NCI-H187 (cell line): Measurements from ENCODE around the gene DIO2.

Source experiments
- DNase-seq, 2 experiments: peaks; one replicate each; lab custom pipeline; 2025; lab: John Stamatoyannopoulos, UW

The DIO2 gene

DNA sequence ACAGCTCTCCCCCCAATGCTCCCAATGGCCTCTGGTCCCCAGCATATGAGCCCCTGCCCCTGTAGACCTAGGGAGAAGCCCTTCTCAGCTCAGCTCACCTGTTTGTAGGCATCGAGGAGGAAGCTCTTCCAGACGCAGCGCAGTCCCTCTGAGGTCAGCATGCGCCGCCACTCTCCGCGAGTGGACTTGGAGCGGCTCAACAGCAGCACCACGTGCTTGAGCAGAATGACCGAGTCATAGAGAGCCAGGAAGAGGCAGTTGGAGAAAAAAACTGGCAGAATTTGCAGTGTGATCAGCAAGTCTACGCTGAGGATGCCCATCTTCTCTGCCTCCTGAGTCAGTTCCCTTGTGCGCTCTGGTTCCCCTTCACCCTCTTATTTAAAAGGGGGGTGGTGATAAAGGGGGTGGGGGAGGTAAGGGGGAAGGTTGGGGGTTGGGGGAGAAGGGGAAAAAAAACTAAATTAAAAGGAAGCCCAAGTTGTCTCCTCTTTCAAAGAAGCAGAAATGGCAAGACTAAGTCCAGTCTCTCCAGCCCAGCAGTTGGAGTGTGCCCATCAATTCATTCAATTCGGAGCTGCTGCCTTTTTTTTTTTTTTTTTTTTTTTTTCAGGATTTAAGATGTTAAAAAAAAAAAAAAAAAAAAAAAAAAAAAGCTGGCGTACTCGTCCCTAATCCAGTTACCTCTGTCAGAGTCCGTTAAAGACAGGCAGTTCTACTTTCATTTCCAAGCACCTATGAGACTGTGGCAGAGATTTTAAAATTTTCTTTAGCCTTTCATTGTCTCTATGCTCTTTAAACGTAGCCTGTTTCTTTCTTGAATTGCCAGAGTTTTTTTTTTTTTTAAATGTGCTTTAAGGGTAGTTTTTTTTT, at the start of gene DIO2:
Gene DIO2, minus strand, starts transcription at position 352 of the 870 bp plus-strand sequence. Its CDS starts 32 bp downstream, at position 320.
- DNase-seq: no peak

DNA sequence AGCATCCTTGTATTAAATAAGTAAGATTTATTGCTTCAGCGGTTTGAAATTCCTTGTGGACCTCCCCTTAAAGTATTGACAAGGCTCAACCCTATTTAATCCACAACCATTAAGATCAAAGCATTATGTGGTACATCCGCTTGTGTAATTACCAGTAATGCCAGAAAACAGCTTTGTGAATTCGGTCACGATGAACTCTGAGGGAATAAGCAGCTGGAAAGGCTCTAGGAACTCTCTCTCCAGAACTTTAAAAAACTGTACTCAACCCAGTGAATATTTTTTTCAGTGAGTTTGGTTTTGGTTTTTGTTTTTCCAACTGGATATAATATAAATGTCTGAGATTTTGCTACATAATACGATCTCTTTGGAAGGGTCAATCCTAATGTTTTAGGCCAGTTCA, 49.3 kb upstream of the DIO2 start:
- no peak for DNase-seq

DNA sequence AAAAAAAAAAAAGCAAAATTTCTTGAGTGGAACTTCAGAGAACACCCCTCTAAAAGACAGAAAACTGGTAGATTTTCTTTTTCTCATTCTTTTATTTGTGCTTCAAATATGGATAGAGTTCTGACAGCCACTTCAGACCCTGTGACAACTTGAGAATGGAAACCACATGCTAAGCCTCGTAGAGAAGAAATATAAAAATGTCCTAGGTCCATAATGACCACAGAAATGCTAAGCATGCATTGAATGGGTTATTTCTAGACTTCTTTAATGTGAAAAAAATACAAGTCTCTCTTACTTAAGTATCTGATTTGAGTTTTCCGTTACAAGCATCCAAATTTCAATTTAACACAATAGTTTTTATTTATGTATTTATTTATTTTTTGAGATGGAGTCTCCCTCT, 28.3 kb upstream of the DIO2 start:
- no peak for DNase-seq

DNA sequence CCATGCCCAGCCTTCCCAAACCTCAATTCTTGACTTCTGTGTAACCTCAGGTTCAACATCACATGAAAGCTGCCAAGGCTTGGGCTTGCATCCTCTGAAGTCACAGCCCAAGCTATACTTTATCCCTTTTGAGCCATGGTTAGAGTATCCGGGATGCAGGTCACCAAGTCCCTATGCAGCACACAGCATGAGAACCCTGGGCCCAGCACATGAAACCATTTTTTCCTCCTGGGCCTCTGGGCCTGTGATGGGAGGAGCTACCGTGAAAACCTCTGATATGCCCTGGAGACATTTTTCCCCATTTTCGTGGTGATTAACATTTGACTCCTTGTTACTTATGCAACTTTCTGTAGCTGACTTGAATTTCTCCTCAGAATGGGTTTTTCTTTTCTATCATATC, 25.8 kb upstream of the DIO2 start:
- DNase-seq: no peak

DNA sequence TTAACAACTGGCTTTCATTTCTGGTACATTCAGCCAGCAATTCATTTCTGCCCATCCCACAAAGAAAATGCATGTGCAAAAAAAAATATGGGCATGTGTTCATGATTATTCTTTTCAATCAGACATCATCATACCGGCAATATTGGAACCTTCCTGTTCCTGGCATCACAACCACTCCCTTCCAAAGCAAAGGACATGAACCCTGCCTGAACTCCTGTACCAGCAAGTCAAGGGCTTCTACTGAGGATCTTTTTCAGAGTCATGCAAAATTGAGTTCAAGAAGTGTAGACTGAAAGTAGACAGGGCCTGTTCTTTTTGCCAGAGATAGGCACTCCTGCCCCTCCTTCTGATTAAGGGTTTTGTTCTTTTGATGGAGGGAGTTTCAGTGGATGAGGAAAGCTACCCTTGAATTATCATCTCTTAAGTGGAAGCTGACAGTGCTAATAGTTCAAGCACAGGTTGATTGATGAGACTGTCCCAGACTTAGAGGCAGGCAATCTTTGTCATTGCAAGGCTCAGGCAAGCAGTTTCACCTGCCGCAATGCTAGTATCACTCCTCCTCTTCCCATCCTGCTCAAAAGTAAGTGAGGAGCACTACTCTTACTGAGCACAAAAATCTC, 22.3 kb upstream of the DIO2 start:
- DNase-seq: no peak

DNA sequence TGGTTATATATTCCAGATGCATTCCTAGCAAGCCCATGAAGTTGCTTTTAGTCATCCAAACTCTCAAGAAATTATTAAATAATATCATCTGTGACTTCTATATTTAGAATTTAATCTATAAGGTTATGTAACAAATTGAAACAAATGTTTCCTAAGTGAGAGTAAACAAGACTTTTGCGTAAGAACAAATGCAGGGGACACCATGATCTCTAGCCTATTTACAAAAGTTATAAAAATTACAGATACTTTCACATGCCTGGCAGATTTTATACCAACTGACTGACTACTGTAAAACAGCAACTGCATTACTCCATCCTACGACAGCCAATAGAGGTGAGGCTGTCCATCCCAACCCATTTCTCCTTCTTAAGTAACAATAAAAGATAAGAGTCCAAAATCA, 20.4 kb upstream of the DIO2 start:
- no peak for DNase-seq

DNA sequence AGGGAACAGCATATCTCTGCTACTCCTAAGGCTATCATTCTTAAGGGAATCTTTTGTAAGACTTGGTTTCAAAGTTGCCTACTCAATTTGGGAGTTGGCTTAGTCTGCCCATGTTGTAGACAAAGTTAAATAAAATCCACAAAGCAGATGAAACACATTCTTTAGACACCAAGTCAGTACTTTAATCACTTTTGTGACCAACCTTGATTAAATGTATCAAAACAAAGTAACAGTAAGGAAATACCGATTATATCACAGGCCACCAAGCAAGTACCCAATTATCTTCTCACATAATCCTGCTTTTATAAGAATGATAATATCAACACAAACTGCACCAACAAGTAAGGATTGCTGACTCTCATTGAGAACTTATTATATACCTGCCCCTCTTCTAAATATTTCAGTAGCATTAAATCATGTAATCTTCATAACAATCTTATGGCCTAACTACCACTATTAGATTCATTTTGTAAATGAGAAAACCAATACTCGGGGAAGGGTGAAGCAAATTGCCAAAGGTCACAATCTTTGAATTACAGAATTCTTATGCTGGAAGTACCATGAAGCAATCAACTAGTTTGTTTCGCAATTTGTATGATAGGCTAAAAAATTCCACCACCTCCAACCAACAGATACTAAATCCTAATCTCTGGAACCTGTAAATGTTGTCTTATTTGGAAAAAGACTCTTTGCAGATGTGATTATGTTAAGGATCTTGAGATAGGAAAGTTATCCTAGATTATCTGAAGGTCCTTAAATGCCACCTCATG, 12.6 kb upstream of the DIO2 start:
- DNase-seq: no peak

DNA sequence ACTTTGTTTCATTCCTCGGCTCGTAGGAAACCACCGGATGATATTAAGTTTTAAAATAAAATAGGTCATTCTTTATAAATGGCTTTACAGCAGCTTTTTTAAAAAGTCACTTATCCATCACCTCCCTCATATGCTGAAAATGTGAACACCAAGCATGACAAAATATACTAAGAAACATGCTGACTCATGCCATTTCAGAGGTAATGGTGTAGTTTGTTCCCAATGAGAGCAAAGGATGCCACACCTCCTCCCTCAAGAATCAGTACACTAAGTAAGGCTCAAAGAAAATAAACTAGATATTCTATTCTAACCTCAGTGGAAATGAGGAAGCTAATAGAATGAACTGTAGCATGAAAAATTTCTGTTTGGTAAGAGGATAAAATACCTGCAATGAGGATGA, 5.5 kb upstream of the DIO2 start:
- DNase-seq: no peak

DNA sequence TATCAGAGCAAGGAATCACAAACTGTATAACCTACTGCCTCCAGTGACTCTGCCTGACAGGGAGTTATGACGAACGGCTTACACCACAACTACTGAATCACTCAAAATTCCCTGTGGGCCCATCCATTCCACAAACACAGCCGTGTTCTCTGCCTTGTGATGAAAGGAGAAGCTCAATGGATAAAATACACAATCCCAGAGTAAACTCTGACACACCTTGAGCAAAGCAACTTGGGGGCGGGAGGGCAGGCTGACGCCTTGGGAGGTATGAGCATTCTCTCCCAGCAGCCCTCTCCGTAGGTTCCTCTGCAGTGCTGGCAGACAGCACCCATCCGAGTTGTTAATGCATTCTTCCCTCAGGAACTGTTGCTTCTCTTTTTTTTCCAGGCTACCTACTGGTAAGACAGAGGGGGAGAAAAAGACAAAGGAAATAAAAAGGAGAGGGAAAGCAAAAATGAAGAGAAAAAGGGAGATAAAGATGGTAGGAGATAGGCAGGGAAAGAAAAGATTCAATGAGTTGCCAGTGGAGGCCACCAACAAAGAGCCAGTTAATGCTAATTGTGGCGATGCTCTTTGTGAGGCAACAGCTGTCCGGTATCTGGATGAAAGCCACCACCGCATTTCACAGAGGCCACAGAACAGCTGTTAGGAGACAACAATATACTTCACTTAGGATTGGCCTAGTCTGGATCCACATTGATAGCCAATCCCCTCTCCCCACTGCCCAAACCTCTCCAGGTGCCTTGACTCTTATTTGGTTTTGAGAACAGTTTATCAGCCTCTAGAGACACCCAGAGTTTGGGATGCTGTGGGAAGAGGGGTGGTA, 4.7 kb upstream of the DIO2 start:
- DNase-seq: peak; percentile 31 to 61

DNA sequence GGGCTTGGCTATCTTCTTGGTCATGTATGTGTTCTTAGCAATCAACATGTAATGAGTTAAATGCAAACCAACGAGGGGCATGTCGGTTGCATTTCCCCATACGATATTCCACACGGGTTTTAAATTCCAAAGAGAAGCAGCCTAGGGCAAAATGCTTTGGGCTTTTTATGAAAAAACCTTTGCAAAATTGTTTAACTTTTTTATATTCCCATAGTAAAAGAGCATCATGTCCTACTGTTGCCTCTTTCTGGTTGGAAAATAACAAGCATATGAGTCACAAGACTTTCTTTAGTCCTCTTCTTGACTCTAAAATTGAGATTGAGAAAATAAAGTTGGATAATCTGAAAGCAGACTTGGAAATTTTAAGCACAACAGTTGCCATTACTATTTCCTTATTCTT, 3.8 kb upstream of the DIO2 start:
- no peak for DNase-seq

DNA sequence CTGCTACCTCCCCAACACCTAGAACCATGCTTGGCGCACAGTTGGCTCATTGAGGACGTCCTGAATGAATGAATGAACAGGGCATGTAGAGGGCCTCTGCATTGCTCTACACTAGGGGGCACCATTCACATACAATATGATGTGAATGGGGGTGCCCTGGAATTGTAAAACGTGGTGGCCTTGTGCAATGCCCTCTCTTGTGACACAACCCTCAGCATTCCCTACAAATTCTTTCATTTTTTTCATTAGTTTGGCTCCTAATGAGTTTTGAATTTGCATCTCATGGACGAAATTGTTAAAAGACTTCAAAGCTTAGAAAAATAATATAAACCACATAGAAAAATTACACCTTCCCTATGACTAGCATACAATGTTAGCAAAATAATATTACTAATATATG, 2.3 kb upstream of the DIO2 start:
- DNase-seq: no peak

DNA sequence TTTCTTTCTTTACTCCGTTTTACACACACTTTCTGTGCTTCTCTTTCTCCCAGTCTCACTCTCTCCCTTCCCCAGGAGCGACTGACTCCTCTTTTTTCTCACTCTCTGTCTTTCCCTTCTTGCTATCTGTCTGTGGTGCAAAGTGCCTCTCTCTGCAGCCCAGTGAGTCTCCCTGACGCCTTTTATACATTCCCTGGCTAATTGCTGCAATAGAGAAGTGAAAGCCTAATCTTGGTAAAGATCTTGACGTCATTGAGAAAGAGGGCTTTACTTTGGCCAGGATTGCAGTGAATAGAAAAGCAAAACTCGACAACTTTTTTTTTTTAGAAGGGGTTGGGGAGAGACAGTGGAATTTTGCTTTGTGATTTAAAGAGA, 706 bp upstream of the DIO2 start:
- no peak for DNase-seq

DNA sequence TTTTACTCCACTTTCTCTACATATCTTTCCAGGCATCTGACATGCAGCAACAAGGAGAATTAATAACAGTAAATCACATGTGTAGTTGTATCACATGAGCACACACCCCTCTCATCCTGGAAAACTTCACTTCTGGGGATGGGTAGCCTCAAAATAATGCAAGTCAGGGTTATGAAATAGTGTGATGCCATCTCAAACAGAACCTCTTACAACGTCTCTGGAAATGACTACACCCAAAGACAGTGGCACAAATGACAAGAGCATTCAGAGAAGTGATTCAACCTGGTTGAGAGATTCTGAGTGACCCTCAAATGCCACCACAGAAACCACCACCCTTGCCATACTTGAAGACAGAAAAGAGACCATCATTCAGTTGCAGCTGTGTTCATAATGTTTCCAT, 2.8 kb downstream of the DIO2 start:
- DNase-seq: no peak

DNA sequence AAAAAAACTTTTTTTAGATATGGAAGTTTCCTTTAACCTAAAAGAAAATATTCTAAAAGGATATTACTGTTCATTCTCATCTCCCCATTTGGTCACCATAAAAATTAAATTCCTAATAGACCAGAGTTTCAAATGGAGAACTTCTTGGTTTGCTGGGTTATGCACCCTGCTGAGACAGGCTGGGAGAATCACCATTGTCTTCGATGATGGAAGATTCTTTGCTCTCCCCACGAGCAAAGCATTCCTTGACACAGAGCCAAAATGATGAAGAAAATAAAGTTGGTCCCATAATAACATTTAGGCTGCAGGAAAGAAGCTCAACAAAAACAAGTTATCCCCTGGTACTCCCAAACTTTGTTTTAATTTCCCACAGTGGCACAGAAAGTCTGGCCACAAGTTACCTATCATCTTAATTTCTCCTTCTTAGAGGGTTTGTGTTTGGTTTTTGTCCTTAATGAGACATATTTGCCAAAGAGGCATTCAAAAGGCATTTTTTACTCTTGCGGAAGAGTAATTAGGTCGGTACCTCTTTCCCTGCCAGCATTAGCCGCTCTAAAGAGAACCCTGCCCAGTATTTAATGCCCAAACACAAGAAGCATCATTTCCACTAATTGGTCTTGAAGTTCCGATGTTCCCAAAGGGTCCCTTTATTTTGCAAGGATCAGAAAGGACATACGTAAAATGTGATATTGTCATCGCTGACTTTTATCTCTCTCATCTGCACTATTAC, 4.8 kb downstream of the DIO2 start:
- no peak for DNase-seq

DNA sequence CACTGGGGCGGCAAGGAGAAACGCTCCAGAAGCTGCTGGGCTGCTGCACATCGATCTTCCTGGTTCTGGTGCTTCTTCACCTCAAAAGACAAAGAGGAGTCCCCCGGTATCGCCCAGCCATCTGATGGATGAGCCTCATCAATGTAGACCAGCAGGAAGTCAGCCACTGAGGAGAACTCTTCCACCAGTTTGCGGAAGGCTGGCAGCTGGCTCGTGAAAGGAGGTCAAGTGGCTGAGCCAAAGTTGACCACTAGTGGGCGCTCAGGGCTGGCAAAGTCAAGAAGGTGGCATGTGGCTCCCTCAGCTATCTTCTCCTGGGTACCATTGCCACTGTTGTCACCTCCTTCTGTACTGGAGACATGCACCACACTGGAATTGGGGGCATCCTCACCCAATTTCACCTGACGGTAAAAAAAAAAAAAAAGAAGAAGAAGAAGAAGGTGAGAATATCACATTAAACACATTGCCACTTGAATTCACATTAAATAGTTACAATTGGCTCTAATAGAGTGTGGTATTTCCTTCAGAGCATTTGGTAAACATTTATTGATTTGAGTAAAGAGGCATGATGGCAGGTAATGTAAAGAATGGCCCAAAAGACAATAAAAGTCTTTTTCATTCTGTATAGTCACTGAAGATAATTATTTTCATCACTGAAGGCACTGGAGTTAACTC, 8.3 kb downstream of the DIO2 start:
- DNase-seq: no peak

DNA sequence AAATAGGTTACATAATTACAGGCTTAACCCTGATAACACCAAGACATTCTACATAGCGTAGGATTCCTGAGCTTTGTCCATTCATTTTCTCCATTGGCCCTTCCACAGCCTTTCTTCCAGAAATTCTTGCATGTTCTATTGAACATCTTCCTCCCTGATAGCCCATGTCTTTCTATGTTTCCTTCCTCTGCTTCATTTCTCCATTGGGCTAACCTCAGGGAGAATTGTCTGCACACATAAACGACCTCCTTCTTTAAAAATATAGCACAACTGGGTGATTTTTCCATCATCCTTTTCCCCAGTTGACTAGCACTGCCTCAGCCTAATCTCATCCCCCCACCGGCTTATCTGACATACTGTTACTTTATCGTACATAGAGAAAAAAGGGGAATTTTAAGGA, 11.2 kb downstream of the DIO2 start:
- no peak for DNase-seq

DNA sequence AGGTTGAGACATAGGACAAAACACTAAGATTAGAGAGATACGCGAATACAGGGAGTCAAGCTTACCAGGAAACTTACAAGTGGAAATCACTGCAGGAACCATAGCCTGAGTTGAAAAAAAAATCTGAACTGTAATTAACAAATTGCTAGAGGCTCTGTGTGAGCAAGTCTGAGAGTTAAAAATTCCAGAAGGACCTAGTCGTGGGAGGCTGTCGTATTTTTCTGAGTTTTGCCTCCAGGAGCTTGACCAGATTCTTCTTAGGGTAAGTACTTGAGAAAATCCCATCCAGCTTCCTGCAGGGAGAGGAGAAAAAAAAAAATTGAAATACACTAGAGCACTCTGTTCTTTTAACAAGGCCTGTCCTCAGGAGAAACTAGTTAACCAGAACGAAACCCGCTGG, 22.7 kb downstream of the DIO2 start:
- no peak for DNase-seq

DNA sequence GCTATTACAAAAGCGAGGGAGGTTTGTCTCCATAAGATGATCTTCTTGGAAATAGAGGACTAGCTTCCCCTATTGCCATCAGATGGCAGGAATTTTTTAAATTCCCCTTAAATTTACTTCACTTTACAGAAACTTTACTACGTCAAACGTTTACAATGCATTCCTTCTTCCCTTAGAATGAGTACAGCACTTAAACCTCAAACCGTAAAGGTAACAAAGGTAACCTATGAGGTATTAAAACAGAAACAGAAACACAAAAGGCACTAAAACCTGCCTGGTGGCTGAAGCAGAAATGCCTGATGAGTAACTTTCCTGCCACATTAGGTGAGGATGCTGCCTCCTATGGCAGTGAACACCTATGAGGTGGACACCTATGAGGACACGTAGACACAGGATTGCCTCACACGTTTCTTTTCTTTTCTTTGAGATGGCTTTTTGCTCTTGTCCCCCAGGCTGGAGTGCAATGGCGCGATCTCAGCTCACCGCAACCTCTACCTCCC, 25.0 kb downstream of the DIO2 start:
- DNase-seq: no peak

DNA sequence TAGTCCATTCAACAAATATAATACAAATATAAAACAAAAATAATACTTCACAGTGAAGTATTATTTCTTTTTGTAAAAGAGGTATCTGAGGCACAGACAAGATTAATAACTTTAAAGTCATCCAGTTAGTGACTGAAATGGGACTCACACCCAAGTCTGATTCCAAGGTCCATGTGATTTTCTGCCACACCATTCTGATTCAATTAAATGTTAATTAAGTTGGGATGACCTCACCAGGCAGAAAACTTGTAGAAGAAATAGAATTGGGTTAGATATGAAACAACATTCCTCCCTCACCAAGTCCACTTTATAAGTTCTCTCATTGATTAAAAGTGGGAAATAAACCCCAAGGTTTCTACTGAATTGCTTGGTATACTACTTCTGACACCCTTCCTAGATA, 34.4 kb downstream of the DIO2 start:
- DNase-seq: no peak

DNA sequence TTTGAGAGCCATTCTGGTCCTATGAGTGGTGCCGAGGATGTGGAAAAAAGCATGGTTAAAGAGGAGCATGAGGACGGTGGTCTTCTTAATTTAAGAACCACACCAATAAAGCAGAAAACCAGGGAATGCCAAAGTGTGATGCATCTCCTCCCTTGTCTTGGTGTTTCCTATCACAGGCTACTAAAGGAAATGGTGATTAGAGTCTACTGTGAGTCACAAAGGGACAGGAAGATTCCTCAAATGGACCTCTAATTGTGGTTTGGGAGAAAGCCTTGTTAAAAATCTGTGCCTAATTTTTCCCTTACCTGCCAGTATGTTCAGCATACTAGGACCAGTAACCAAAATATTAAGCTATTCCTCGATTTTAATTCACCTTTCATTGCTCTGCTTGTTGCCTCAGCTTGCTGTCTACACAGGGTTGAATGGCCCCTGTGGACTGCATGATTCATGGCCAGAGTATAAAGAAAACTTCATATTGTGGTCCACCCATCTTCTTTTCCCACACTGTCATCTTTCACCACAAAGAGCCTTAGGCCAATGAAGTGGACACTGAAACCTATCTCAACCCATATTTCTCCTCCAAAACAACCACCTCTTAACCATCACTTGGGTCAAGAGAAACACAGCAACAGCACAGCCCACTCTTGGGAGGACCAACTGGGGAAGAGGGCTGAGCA, 38.8 kb downstream of the DIO2 start:
- no peak for DNase-seq
